DLD1 (cell line): Measurements from ENCODE around the gene ZNF440.
"Not testable (repeated sequence)": the region's sequence is repeated elsewhere in the genome, so short reads cannot be mapped to it uniquely, and the experiment has no call there.

Experiments
- in situ Hi-C: cut with HindIII; loops from 2 replicates; pipeline ENCODE4 v1.10.0; 2017; ENCODE audit warnings: low sequenced_read_pairs

Gene ZNF440

GRCh38 chr19:11821474-11822109, 7.5 kb downstream of the ZNF440 start:
- in situ Hi-C loops: no loop called here

GRCh38 chr19:11828957-11829876, 15.1 kb downstream of the ZNF440 start:
- in situ Hi-C loops: not testable (repeated sequence)

DNA sequence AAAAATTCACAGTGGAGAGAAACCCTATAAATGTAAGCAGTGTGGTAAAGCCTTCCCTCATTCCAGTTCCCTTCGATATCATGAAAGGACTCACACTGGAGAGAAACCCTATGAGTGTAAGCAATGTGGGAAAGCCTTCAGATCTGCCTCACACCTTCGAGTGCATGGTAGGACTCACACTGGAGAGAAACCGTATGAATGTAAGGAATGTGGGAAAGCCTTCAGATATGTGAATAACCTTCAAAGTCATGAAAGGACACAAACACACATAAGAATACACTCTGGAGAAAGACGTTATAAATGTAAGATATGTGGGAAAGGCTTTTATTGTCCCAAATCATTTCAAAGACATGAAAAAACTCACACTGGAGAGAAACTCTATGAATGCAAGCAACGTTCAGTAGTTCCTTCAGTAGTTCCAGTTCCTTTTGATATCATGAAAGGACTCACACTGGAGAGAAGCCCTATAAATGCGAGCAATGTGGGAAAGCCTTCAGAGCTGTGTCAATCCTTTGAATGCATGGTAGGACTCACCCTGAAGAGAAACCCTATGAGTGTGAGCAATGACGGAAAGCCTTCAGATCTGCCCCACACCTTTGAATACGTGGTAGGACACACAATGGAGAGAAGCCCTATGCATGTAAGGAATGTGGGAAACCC, 18.3 kb downstream of the ZNF440 start:
- in situ Hi-C loops: no loop called here

DNA sequence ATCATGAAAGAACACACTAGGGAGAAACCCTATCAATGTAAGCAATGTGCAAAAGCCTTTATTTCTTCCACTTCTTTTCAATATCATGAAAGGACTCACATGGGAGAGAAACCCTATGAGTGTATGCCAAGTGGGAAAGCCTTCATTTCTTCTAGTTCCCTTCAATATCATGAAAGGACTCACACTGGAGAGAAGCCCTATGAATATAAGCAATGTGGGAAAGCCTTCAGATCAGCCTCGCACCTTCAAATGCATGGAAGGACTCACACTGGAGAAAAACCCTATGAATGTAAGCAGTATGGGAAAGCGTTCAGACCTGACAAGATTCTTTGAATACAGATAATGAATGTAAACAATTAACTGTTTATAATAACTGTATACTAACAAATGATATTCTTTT, 19.5 kb downstream of the ZNF440 start:
- in situ Hi-C loops: no loop called here

- in situ Hi-C loops: not testable (repeated sequence)
Measured at GRCh38 chr19:11835626-11836066, 21.6 kb downstream of the ZNF440 start.

- in situ Hi-C loops: no loop called here
Measured at GRCh38 chr19:11843722-11844121, 29.6 kb downstream of the ZNF440 start.

DNA sequence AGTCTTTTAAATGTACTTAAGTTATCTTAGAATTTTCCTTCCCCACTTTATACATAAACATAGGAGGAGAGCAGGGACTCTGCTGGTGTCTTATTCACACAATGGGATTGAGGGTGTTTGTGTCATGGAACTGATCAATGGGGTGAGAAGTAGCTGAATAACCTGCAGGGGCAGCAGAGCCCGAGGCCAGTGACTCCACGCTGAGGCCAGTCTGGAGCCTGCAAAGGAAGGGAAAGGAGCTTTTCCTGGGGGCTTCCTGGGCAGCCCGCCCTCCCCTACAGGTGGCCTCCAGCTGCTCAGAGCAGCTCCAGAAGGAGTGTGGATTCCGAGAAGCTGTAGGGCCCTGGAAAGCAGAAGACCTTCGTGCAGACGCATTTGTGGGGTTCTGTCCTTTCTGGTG, 33.5 kb downstream of the ZNF440 start:
- in situ Hi-C loops: not testable (repeated sequence)

GRCh38 chr19:11848200-11848593, 34.1 kb downstream of the ZNF440 start:
- in situ Hi-C loops: no loop called here

DNA sequence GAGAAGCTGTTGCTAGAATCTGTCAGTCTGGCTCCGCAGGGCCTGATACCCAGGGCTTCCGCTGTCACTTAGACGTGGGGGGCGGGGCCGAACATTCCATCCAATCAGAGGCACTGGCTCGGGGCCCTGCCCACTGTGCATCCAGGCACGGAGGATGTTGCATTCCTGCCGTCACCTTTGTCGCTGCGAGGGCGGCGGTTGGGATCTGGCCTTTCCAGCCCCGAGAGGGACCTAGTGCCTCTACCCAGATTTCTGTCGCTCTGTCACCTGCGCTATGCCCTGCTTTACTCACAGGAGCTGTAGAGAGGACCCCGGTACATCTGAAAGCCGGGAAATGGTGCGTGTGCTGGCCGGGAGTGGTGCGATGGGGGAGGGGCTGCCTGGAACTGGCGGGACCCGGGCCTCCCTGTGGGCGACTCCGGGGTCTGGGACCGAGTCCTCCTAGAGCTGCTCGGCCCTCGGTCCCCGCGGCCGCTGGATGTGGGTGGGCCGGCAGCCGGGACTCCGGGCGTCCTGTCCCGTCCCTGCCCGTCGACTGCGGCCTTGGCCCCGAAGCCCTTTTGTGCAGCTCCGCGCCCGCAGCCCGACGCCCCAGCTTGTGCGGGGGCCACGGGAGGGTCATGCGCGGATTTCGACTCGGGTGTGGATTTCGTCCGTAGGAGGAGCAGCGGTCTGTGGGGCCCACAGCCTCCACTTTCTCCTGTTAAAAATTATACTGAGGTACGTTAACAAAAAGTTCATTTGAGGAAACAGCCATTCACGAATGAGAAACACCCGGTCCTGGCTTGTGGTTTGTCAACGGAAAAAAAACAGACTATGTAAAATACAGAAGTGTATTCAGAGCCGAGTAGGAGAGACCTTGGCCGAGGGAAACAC, 34.8 kb downstream of the ZNF440 start, which contains the start of gene ZNF439:
Gene ZNF439, plus strand, starts transcription at position 133 of the 876 bp plus-strand sequence. Its CDS starts 142 bp downstream, at position 275.
- in situ Hi-C loops: no loop called here

- in situ Hi-C loops: not testable (repeated sequence)
Measured at GRCh38 chr19:11850289-11850688, 36.2 kb downstream of the ZNF440 start.

DNA sequence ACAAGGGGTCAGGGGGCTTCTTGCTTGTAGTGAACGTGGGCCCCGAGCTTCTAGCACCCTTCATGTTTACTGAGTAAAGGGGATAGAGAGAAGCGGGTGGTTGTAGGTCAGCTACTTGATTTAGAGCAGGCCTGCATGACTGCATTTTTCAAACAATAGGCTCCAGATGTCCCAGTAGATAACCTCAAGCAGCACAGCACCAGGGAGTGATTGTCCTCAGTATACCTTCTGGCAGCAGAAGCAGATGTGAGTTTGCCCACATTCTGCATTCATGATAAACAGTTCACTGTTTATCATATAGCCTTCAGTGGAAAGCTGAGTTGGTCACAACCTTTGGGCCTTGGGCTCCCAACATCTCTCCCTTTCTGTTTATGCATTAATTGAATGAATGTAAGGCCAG, 39.3 kb downstream of the ZNF440 start:
- in situ Hi-C loops: no loop called here

DNA sequence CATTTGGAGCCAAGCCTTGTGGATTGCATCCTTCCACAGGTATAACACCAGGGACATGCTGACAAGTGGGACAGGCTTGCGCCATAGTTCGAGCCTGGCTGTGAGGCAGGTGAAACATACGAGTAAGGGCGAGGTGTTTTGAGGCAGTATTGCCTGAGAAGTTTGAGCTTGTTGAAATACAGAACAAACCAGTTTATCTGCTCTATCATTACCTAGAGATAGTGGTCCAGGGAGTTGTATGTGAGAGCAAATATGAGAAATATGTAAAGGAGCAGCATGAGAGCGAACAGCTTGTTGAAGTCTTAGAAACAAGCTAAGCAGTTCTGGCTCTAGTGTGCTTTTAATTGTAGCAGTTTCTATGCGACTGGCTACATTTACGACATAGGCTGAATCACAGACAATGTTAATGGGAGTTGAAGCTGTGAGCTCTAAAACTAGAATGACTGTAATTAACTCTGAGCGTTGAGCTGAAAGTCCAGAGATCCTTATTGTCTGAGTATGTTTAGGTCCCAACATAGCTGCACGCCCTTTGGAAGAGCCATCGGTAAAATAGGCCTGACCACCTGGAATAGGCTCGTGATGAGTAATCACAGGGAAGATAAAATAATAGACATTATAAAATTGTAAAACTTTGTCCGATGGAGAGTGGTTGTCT, 42.6 kb downstream of the ZNF440 start:
- in situ Hi-C loops: no loop called here

DNA sequence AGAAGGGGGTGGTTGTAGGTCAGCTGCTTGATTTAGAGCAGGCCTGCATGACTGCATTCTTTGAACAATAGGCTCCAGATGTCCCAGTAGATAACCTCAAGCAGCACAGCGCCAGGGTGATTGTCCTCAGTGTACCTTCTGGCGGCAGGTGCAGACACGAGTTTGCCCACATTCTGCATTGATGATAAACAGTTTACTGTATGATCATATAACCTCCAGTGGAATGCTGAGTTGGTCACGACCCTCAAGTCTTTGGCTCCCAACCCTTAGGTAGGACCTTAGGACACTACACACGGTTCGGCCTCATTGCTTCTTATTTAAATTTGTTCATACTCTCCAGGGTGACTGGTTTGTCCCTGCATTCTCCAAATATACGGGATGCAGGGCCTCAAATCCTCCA, 46.6 kb downstream of the ZNF440 start:
- in situ Hi-C loops: no loop called here

GRCh38 chr19:11861301-11861700, 47.2 kb downstream of the ZNF440 start:
- in situ Hi-C loops: no loop called here

GRCh38 chr19:11867766-11868165, 53.7 kb downstream of the ZNF440 start:
- in situ Hi-C loops: not testable (repeated sequence)

- in situ Hi-C loops: no loop called here
Measured at GRCh38 chr19:11868188-11868587, 54.1 kb downstream of the ZNF440 start.

DNA sequence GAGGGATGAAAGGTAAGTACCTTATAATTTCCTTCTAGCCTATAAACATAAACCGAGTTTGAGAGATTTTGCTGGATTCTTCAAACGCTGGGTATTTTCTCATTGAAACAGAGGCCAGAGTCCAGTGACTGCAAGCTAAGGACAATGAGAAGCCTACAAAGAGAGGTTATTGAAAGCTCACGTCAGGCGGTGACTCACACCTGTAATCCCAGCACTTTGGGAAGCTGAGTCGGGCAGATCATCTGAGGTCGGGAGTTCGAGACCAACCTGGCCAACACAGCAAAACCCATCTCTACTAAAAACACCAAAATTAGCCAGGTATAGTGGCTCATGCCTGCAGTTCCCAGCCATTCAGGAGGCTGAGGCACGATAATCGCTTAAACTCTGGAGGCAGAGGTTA, 58.6 kb downstream of the ZNF440 start:
- in situ Hi-C loops: no loop called here

GRCh38 chr19:11873762-11874161, 59.7 kb downstream of the ZNF440 start:
- in situ Hi-C loops: no loop called here

- in situ Hi-C loops: loop anchor here (10.0 kb wide), 1 partner anchor 255 kb away; no protein-coding TSS in a partner anchor
Measured at GRCh38 chr19:11879687-11880266, 65.7 kb downstream of the ZNF440 start.
